AG04449 (cell line): Measurements from ENCODE around the gene SPATA6.
"Not testable (repeated sequence)": the region's sequence is repeated elsewhere in the genome, so short reads cannot be mapped to it uniquely, and the experiment has no call there.

Experiments used
- CTCF ChIA-PET: fragments of 350-600 bp; formaldehyde crosslinking; extraction: SDS; loops from one replicate; lab custom pipeline; 2021; ENCODE audit warnings: antibody characterized with exemption; lab: Yijun Ruan, JAX
- POLR2A ChIA-PET: fragments of 400-600, 350-600 bp; formaldehyde crosslinking; extraction: SDS; loops from one replicate; lab custom pipeline; 2020; ENCODE audit warnings: antibody characterized with exemption, inconsistent platforms; lab: Yijun Ruan, JAX
- DNase-seq: peaks from one replicate; pipeline ENCODE4 v3.0.0-alpha.2; 2010; ENCODE audit warnings: low read depth, low spot score
- H3K4me3 ChIP-seq: 2 replicates; pipeline ENCODE4 v1.5.1; 2011; ENCODE audit warnings: low read depth, mild to moderate bottlenecking, control low read depth, low read length
- TF ChIP-seq, protein P1 (sequence below): IDR thresholded peaks from one replicate; pipeline ENCODE4 v1.5.1; 2011; ENCODE audit warnings: mild to moderate bottlenecking, moderate library complexity, low read length, control low read depth, inconsistent platforms; ENCODE audit not compliant: insufficient read depth; ENCODE audit errors: missing control alignments

The SPATA6 gene

DNA sequence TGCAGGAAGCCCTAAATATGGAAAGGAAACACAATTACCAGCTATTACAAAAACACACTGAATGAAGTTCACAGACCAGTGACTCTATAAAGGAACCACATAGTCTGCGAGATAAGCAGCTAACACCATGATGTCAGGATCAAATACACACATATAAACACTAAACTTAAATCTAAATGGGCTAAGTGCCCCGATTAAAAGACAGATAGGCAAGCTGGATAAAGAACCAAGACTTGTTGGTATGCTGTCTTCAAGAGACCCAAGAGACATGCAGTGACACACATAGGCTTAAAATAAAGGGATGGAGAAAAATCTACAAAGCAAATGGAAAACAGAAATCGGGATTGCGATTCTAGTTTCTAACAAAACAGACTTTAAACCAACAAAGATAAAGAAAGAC, 127.6 kb downstream of the SPATA6 start:
- H3K4me3 ChIP-seq, result no peak overlapping the region
- TF ChIP-seq, protein P1, sequence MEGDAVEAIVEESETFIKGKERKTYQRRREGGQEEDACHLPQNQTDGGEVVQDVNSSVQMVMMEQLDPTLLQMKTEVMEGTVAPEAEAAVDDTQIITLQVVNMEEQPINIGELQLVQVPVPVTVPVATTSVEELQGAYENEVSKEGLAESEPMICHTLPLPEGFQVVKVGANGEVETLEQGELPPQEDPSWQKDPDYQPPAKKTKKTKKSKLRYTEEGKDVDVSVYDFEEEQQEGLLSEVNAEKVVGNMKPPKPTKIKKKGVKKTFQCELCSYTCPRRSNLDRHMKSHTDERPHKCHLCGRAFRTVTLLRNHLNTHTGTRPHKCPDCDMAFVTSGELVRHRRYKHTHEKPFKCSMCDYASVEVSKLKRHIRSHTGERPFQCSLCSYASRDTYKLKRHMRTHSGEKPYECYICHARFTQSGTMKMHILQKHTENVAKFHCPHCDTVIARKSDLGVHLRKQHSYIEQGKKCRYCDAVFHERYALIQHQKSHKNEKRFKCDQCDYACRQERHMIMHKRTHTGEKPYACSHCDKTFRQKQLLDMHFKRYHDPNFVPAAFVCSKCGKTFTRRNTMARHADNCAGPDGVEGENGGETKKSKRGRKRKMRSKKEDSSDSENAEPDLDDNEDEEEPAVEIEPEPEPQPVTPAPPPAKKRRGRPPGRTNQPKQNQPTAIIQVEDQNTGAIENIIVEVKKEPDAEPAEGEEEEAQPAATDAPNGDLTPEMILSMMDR, result no peak
- CTCF ChIA-PET, result no interaction called here
- POLR2A ChIA-PET, result no interaction called here
- no peak for DNase-seq

DNA sequence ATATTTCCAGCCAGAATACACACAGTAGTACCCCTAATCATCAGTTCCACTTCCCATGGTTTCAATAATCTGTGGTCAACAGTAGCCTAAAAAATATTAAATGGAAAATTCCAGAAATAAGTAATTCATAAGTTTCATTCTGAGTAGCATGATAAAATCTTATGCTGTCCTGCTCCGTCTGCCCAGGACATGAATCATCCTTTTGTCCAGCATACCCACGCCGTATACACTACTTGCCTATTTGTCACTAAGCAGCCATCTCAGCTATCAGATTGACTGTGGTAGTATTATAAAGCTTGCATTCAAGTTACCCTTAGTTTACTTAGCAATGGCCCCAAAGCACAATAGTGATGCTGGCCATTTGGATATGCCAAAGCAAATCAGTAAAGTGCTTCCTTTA, 130.8 kb downstream of the SPATA6 start:
- POLR2A ChIA-PET, result no interaction called here
- no peak overlapping the region for H3K4me3 ChIP-seq
- DNase-seq, result no peak
- CTCF ChIA-PET, result no interaction called here
- TF ChIP-seq, protein P1, result no peak

DNA sequence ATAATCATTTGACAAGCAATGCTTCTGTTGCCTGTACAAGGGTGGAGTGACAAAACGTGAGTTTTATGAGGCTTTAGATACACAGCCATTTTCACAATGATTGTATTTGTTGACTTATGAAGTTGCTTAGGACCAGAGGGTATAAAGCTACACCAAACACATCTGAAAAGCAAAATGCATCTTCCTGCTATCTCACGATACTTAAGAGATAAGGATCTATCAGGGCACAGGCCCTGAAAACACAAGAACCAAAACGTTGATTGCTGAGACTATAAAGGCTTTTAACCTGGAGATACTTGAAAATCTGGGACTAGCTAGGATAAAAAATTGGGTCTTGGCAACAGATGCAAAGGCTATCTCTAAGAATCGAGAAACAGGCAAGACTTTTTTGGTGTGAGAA, 133.7 kb downstream of the SPATA6 start:
- POLR2A ChIA-PET, result no interaction called here
- CTCF ChIA-PET, result no interaction called here
- no peak overlapping the region for H3K4me3 ChIP-seq
- TF ChIP-seq, protein P1, result no peak
- DNase-seq, result no peak

DNA sequence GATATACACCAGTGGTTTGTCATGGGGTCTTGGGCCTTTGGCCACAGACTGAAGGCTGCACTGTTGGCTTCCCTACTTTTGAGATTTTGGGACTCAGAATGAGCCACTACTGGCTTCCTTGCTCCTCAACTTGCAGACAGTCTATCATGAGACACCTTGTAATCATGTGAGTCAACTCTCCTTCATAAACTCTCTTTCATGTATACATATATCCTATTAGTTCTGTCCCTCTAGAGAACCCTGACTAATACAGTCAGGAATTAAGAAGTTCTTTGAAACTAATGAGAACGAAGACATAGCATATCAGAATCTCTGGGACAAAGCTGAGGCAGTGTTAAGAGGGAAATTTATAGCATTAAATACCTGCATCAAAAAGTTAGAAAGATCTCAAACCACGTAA, 138.7 kb downstream of the SPATA6 start:
- POLR2A ChIA-PET, result no interaction called here
- DNase-seq, result no peak
- no peak overlapping the region for H3K4me3 ChIP-seq
- TF ChIP-seq, protein P1, result no peak
- CTCF ChIA-PET, result no interaction called here

DNA sequence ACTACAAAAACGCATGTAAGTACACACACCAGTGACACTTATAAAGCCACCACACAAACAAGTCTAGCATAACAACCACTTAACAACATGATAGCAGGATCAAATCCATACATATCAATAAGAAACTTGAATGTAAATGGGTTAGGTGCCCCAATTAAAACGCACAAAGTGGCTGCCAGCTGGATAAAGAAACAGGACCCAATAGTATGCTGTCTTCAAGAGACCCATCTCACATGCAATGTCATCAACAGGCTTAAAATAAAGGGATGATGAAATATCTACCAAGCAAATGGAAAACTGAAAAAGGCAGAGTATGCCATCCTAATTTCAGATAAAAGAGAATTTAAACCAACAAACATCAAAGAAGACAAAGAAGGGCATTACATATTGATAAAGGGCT, 139.9 kb downstream of the SPATA6 start:
- TF ChIP-seq, protein P1, result no peak
- POLR2A ChIA-PET, result no interaction called here
- no peak for DNase-seq
- CTCF ChIA-PET, result no interaction called here
- no peak overlapping the region for H3K4me3 ChIP-seq

DNA sequence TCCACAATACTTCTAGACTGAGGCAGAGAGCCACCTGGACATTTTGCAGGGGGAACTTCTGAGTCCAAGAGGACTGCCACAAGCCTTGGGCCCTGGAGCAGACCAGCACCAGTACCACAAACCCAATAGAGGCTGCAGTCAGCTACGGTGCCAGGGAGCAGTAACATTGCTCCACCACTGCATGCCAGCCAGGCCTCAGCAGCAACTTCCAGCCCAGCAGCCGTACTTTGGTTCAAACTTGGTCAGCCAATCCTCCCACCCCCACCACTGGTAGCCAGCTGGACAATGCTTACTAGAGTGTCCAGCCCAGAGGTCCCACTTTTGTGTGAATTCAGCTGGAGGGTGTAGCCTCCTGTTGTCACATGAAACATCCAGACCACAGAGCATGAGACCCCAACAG, 142.1 kb downstream of the SPATA6 start:
- DNase-seq, result no peak
- ChIA-PET CTCF (no interaction called here), POLR2A (no interaction called here)
- TF ChIP-seq, protein P1, result no peak
- H3K4me3 ChIP-seq, result no peak overlapping the region

DNA sequence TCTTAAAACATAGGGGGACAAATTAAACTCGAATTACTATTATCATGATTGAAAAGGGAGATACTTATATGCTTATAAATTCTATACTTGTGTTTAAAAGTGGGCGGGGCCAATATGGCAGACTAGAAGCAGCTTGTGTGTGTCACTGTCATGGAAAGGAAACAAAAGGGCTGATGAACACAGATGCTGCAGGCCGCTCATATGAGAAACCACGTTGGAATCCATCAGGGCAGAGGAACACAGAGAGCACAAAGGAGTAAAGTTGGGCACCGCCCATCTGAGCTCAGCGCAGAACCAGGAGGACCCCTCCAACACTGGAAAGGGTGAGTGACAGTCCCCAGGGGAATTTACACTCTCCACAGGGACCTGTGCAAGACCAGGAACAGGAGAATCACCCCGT, 142.5 kb downstream of the SPATA6 start:
- TF ChIP-seq, protein P1, result no peak
- ChIA-PET CTCF (no interaction called here), POLR2A (no interaction called here)
- DNase-seq, result no peak
- H3K4me3 ChIP-seq, result no peak overlapping the region

DNA sequence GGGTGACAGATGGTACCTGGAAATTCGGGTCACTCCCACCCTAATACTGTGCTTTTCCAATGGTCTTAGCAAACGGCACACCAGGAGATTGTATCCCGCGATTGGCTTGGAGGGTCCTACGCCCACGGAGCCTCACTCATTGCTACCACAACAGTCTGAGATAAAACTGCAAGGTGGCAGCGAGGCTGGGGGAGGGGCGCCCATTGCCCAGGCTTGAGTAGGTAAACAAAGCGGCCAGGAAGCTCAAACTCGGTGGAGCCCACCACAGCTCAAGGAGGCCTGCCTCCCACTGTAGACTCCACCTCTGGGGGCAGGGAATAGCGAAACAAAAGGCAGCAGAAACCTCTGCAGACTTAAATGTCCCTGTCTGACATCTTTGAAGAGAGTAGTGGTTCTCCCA, 160.2 kb downstream of the SPATA6 start:
- POLR2A ChIA-PET, H3K4me3 ChIP-seq, CTCF ChIA-PET, DNase-seq: not testable (repeated sequence)
